Fibroblast of pulmonary artery (primary cell): ENCODE results near the gene DUOXA1.
"Not testable (repeated sequence)": the region's sequence is repeated elsewhere in the genome, so short reads cannot be mapped to it uniquely, and the experiment has no call there.

Source experiments
- DNase-seq: peaks from one replicate; pipeline ENCODE4 v3.0.0-alpha.2; 2010; ENCODE audit warnings: low read depth
- H3K4me3 ChIP-seq: replicated peaks from 2 replicates; pipeline ENCODE4 v1.5.1; 2011; ENCODE audit warnings: low read depth, mild to moderate bottlenecking, control low read depth, low read length, moderate library complexity
- TF ChIP-seq, protein P1 (sequence below): IDR thresholded peaks from 2 replicates; pipeline ENCODE4 v1.5.1; 2011; ENCODE audit warnings: mild to moderate bottlenecking, control low read depth, low read length, inconsistent platforms; ENCODE audit errors: missing control alignments

Gene DUOXA1

DNA sequence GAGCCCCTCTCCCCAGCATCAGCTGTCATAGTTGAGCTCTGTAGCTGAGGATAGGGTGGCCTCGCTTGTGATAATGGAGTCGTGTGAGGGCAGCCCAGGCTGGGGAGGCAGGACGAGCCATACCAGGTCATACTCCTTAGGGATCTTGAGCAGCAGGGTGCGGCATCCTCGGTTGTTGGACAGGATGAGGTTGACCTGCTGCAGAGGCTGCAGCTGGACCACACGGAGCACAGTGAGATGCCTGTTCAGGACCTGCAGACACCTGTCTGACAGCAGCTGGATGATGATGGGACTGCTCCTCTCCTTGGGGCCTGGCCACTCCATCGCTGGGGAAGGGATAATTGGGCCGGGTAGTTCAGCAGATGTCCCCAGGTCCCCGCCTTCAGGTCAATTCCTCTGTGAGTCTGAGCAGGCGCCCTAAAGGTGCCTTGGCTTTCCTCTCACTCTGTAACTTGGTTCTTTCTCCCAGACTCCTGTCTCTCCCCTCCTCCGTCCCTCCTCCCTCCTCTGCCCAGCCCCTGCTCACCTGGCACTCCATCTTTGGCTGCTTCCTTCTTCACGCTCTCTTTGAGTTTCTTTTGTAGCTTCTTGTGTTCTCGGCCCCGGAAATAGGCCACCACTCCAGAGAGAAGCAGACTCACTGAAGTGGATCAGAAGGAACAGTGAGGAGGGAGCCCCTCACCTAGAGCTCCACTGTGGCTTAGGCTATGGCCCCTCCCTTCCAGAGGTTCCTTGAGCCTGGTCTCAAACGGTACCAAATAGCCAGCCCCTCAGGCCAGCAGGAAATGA, 23.5 kb downstream of the DUOXA1 start:
- H3K4me3 ChIP-seq, result no peak overlapping the region
- TF ChIP-seq, protein P1, sequence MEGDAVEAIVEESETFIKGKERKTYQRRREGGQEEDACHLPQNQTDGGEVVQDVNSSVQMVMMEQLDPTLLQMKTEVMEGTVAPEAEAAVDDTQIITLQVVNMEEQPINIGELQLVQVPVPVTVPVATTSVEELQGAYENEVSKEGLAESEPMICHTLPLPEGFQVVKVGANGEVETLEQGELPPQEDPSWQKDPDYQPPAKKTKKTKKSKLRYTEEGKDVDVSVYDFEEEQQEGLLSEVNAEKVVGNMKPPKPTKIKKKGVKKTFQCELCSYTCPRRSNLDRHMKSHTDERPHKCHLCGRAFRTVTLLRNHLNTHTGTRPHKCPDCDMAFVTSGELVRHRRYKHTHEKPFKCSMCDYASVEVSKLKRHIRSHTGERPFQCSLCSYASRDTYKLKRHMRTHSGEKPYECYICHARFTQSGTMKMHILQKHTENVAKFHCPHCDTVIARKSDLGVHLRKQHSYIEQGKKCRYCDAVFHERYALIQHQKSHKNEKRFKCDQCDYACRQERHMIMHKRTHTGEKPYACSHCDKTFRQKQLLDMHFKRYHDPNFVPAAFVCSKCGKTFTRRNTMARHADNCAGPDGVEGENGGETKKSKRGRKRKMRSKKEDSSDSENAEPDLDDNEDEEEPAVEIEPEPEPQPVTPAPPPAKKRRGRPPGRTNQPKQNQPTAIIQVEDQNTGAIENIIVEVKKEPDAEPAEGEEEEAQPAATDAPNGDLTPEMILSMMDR, result no peak
- no peak for DNase-seq

DNA sequence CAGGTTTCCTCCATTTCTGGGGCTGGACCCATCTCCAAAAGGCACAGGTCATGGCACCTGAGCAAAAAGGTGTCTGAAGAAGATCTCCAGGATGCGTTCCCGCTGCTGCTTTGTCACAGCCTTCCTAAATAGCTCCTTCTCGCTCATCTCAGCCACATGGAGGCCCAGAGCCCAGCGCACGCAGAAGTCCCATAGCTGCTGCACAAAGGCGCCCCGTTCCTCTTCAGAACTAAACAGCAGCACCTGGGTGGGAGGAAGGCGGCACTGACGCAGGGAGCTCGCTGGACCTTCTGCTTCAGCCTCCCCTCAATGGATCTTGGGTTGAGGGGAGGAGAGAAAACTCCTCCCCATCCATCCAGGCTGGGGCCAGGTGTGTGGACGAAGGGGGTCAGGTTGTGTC, 24.1 kb downstream of the DUOXA1 start:
- no peak overlapping the region for H3K4me3 ChIP-seq
- TF ChIP-seq, protein P1, result no peak
- DNase-seq, result no peak

DNA sequence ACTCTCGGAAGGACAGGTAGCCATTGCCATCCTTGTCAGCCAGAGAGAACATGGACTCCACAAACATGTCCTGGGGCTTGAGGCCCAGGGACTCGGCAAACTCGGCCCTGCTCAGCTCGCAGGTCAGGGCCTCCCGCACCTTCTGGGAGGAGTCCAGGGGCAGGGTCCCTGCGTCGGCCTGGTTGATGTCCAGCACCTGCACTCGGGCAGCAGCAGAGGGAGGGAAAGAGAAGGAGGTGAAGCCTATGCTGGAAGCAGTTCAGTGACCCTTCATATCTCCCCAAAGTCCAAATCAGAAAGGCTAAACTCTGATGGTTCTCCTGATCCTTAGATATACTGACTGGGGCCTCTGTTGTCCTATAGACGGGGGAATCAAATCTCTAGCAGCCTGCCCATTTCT, 25.5 kb downstream of the DUOXA1 start:
- not testable (repeated sequence) for DNase-seq, H3K4me3 ChIP-seq

DNA sequence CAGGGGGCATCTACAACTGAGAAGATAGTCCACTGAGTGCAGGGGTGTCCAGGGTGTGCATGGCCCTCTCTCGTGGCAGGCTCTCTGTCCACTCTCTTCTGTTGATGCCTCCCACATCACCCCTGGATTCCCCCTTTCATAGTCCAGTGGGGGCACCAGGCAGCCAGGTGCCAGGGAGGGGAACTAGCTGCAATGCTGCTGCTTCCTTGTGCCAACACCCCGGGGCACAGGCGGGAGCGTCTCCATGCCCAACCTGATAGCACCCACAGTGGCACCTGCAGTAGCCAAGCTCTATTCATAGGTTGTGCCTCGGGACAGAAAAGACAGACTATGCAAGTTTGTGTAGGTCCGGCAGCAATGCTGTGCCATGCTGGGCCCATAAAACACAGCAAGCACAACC, 27.5 kb downstream of the DUOXA1 start:
- no peak for DNase-seq
- TF ChIP-seq, protein P1, result no peak
- H3K4me3 ChIP-seq, result no peak overlapping the region

DNA sequence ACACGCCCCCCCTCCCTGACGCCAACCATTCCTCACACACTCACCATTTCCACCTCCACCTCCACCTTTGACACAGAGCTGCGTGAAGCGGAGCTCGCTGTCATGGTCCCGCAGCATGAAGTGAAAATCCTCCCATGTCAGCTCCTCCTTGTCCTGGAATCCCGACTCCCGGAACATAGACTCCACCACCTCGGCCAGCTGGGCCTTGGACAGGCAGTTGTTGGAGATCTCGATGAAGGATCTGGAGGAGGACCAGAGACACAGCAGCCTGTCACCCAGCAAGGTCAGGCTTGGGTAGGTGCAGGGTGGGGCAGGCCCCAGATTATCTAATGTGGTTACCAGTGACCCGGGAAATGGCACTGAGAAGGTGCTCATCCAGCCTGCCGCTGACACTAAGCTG, 27.9 kb downstream of the DUOXA1 start:
- H3K4me3 ChIP-seq, result no peak overlapping the region
- no peak for DNase-seq
- TF ChIP-seq, protein P1, result no peak

DNA sequence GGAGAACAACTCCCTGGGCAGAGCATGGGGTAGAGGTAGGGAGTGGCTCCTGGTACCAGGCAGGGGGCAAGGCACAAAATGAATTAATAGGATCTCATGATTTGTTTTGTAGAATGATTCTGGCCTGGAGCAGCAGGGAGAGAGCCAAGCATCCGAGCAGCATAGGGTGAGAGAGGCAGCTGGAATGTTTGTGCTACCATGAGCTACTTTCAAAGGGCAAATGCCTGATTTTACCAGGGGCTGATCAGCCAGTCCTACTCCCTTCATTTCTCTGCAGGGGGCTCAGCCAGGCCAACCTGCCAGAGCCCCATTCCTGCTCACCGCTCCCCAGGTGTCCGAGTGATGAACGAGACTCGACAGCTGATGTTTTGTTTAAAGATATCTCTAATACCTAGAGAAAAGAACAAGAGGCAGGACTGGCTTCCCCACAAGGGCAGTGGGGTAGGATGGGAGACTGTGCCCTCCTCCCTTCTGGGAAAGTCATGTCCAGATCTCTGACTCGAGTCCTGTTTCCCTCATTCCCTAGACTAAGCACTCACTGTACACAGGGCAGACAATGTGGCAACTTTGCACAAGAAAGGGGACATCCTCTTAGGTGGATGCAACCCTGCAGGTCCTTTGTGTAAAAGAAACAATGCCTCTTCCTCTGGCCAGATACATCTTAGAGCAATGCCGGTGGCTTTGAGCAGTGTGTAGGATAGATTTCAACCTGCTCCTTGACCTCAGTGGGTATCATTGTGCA, 28.6 kb downstream of the DUOXA1 start:
- TF ChIP-seq, protein P1, result no peak
- no peak for DNase-seq

DNA sequence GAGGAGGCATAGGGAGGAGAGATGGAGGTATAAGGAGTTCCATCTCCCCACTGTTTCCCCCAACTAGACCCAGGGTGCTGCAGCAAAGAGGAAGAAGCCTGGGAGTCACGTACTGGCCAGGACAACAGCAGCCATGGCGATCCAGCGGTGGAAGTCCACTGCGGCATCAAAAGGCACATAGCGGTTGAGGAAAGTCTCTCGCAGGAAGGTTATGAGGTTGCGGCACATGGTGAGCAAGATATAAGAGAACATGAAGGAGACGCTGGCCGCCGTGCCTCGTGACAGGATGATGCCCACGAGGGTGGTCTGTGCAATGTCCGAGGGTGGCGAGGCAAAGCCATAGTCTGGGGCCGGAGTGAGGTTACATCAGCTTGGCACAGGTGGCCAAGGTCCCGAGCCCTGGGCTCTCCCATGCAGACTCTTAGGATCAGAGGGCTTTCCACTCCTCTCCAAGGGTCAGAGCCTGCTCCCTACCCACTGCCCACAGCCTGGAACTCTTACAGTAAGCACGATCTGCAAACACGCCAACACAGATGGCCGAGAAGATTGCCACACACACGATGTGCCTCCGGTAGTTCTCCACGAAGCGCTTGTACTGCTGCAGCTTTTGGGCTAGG, 30.0 kb downstream of the DUOXA1 start:
- no peak overlapping the region for H3K4me3 ChIP-seq
- TF ChIP-seq, protein P1, result no peak
- no peak for DNase-seq

More for the DNA sequence above, 28.6 kb downstream of the DUOXA1 start:
- H3K4me3 ChIP-seq, result no peak overlapping the region
